ENCODE data around the gene CA10.

Gene CA10

GRCh38 chr17:51668155-51668962 is 490.2 kb downstream of the CA10 start:
- no peak for DNase-seq

- DNase-seq: no peak
These were observed 490.8 kb downstream of the CA10 start for GRCh38 chr17:51667706-51668083.

GRCh38 chr17:51666971-51667705 is 491.4 kb downstream of the CA10 start:
- no peak for DNase-seq

GRCh38 chr17:51662204-51663056 is 496.1 kb downstream of the CA10 start:
- DNase-seq: no peak

GRCh38 chr17:51661403-51661802 is 497.1 kb downstream of the CA10 start:
- DNase-seq: no peak

- DNase-seq: no peak
These were observed 498.2 kb downstream of the CA10 start for GRCh38 chr17:51660266-51660665.

- no peak for DNase-seq
These were observed 501.3 kb downstream of the CA10 start for GRCh38 chr17:51657224-51657623.

- DNase-seq: no peak
These were observed 504.6 kb downstream of the CA10 start for GRCh38 chr17:51653878-51654277.

GRCh38 chr17:51652529-51652928 is 506.0 kb downstream of the CA10 start:
- no peak for DNase-seq

GRCh38 chr17:51651513-51652298 is 506.8 kb downstream of the CA10 start:
- no peak for DNase-seq

GRCh38 chr17:51650772-51651171 is 507.7 kb downstream of the CA10 start:
- no peak for DNase-seq

- no peak for DNase-seq
These were observed 508.3 kb downstream of the CA10 start for GRCh38 chr17:51650202-51650601.

GRCh38 chr17:51647826-51648225 is 510.7 kb downstream of the CA10 start:
- no peak for DNase-seq

GRCh38 chr17:51647067-51647466 is 511.4 kb downstream of the CA10 start:
- no peak for DNase-seq

GRCh38 chr17:51646539-51646938 is 512.0 kb downstream of the CA10 start:
- DNase-seq: no peak

- no peak for DNase-seq
These were observed 513.5 kb downstream of the CA10 start for GRCh38 chr17:51645056-51645455.

- DNase-seq: no peak
These were observed 514.6 kb downstream of the CA10 start for GRCh38 chr17:51643702-51644490.

- DNase-seq: no peak
These were observed 516.5 kb downstream of the CA10 start for GRCh38 chr17:51642029-51642428.

- DNase-seq: no peak
These were observed 518.3 kb downstream of the CA10 start for GRCh38 chr17:51640108-51640622.

- no peak for DNase-seq
These were observed 519.5 kb downstream of the CA10 start for GRCh38 chr17:51638971-51639370.

- no peak for DNase-seq
These were observed 522.2 kb downstream of the CA10 start for GRCh38 chr17:51636291-51636690.

All from activated T-cell treated with anti-CD3 and anti-CD28 coated beads, Interleukin-2, amount 50 U/mL, for 1 hour (primary cell).